ENCODE measurements around the gene CES3.
A peak's percentile ranks its signal among the peaks of the same experiment; 100 is the strongest.

The CES3 gene

GRCh38 chr16:66961065-66961744, at the start of gene CES3:
TSS of gene CES3 (plus strand) at chr16:66961266. CDS start at chr16:66961308, 42 bp downstream.
- Histone ChIP-seq H3K9me3 (ENCODE audit: insufficient read depth, low read length) (no peaks in the 10 kb centered on the region), H3K9ac (ENCODE audit: insufficient read length, low read depth) (peak within 1 kb of the TSS; percentile 53), H3K36me3 (ENCODE audit: insufficient read depth, insufficient read length, low read length) (no peaks in the 10 kb centered on the region), H3K4me3 (ENCODE audit: insufficient read length, low read depth) (peak within 1 kb of the TSS; percentile 48), H3K27me3 (ENCODE audit: insufficient read depth, insufficient read length) (peaks cover 4% of the 10 kb centered on the region), H3K4me1 (ENCODE audit: insufficient read depth, insufficient read length) (no peaks in the 10 kb centered on the region)
- peak; percentile 84 for DNase-seq (ENCODE audit: low read depth, low spot score)
- no peak for TF ChIP-seq SUZ12 (IDR thresholded peaks at IDR 0.05; ENCODE audit: extremely low read depth, insufficient read depth, insufficient read length)

- H3K36me3 ChIP-seq (ENCODE audit: insufficient read depth, insufficient read length, low read length), result no peaks in the 10 kb centered on the region
- no peak overlapping the region for H3K4me3 ChIP-seq (ENCODE audit: insufficient read length, low read depth)
- no peak for DNase-seq (ENCODE audit: low read depth, low spot score)
- peaks cover 6% of the 10 kb centered on the region for H3K27me3 ChIP-seq (ENCODE audit: insufficient read depth, insufficient read length)
- no peaks in the 10 kb centered on the region for H3K4me1 ChIP-seq (ENCODE audit: insufficient read depth, insufficient read length)
- no peak overlapping the region for H3K9ac ChIP-seq (ENCODE audit: insufficient read length, low read depth)
- no peaks in the 10 kb centered on the region for H3K9me3 ChIP-seq (ENCODE audit: insufficient read depth, low read length)
- TF ChIP-seq SUZ12 (IDR thresholded peaks at IDR 0.05; ENCODE audit: extremely low read depth, insufficient read depth, insufficient read length) (no peak), YY1 (IDR thresholded peaks at IDR 0.05; ENCODE audit: insufficient read depth, insufficient read length) (no peak), ZNF274 (IDR thresholded peaks at IDR 0.05; ENCODE audit: low read depth, low read length) (no peak)
Measured at GRCh38 chr16:66911801-66912200, 49.3 kb upstream of the CES3 start.

- no peak for DNase-seq (ENCODE audit: low read depth, low spot score)
- Histone ChIP-seq H3K9ac (ENCODE audit: insufficient read length, low read depth) (no peak overlapping the region), H3K27me3 (ENCODE audit: insufficient read depth, insufficient read length) (peaks cover 6% of the 10 kb centered on the region), H3K36me3 (ENCODE audit: insufficient read depth, insufficient read length, low read length) (no peaks in the 10 kb centered on the region), H3K9me3 (ENCODE audit: insufficient read depth, low read length) (no peaks in the 10 kb centered on the region), H3K4me3 (ENCODE audit: insufficient read length, low read depth) (no peak overlapping the region), H3K4me1 (ENCODE audit: insufficient read depth, insufficient read length) (no peaks in the 10 kb centered on the region)
- TF ChIP-seq ZNF274 (IDR thresholded peaks at IDR 0.05; ENCODE audit: low read depth, low read length) (no peak), YY1 (IDR thresholded peaks at IDR 0.05; ENCODE audit: insufficient read depth, insufficient read length) (no peak), SUZ12 (IDR thresholded peaks at IDR 0.05; ENCODE audit: extremely low read depth, insufficient read depth, insufficient read length) (no peak)
Measured at GRCh38 chr16:66913081-66913480, 48.0 kb upstream of the CES3 start.

- Histone ChIP-seq H3K9ac (ENCODE audit: insufficient read length, low read depth) (no peak overlapping the region), H3K27me3 (ENCODE audit: insufficient read depth, insufficient read length) (peaks cover 6% of the 10 kb centered on the region), H3K4me3 (ENCODE audit: insufficient read length, low read depth) (no peak overlapping the region), H3K36me3 (ENCODE audit: insufficient read depth, insufficient read length, low read length) (no peaks in the 10 kb centered on the region), H3K9me3 (ENCODE audit: insufficient read depth, low read length) (no peaks in the 10 kb centered on the region), H3K4me1 (ENCODE audit: insufficient read depth, insufficient read length) (peaks cover 1% of the 10 kb centered on the region)
- TF ChIP-seq SUZ12 (IDR thresholded peaks at IDR 0.05; ENCODE audit: extremely low read depth, insufficient read depth, insufficient read length) (no peak), YY1 (IDR thresholded peaks at IDR 0.05; ENCODE audit: insufficient read depth, insufficient read length) (no peak), ZNF274 (IDR thresholded peaks at IDR 0.05; ENCODE audit: low read depth, low read length) (no peak)
- no peak for DNase-seq (ENCODE audit: low read depth, low spot score)
Measured at GRCh38 chr16:66913711-66914110, 47.4 kb upstream of the CES3 start.

GRCh38 chr16:66914541-66914940, 46.5 kb upstream of the CES3 start:
- TF ChIP-seq ZNF274 (IDR thresholded peaks at IDR 0.05; ENCODE audit: low read depth, low read length) (no peak), YY1 (IDR thresholded peaks at IDR 0.05; ENCODE audit: insufficient read depth, insufficient read length) (no peak), SUZ12 (IDR thresholded peaks at IDR 0.05; ENCODE audit: extremely low read depth, insufficient read depth, insufficient read length) (no peak)
- H3K27me3 ChIP-seq (ENCODE audit: insufficient read depth, insufficient read length), result peaks cover 6% of the 10 kb centered on the region
- no peaks in the 10 kb centered on the region for H3K36me3 ChIP-seq (ENCODE audit: insufficient read depth, insufficient read length, low read length)
- H3K9me3 ChIP-seq (ENCODE audit: insufficient read depth, low read length), result no peaks in the 10 kb centered on the region
- DNase-seq (ENCODE audit: low read depth, low spot score), result no peak
- peaks cover 6% of the 10 kb centered on the region for H3K4me1 ChIP-seq (ENCODE audit: insufficient read depth, insufficient read length)
- H3K4me3 ChIP-seq (ENCODE audit: insufficient read length, low read depth), result no peak overlapping the region
- H3K9ac ChIP-seq (ENCODE audit: insufficient read length, low read depth), result no peak overlapping the region

GRCh38 chr16:66915041-66915440, 46.0 kb upstream of the CES3 start:
- H3K27me3 ChIP-seq (ENCODE audit: insufficient read depth, insufficient read length), result peaks cover 10% of the 10 kb centered on the region
- no peaks in the 10 kb centered on the region for H3K9me3 ChIP-seq (ENCODE audit: insufficient read depth, low read length)
- H3K36me3 ChIP-seq (ENCODE audit: insufficient read depth, insufficient read length, low read length), result no peaks in the 10 kb centered on the region
- H3K9ac ChIP-seq (ENCODE audit: insufficient read length, low read depth), result no peak overlapping the region
- H3K4me1 ChIP-seq (ENCODE audit: insufficient read depth, insufficient read length), result peaks cover 11% of the 10 kb centered on the region
- TF ChIP-seq ZNF274 (IDR thresholded peaks at IDR 0.05; ENCODE audit: low read depth, low read length), result no peak
- TF ChIP-seq YY1 (IDR thresholded peaks at IDR 0.05; ENCODE audit: insufficient read depth, insufficient read length), result no peak
- TF ChIP-seq SUZ12 (IDR thresholded peaks at IDR 0.05; ENCODE audit: extremely low read depth, insufficient read depth, insufficient read length), result no peak
- H3K4me3 ChIP-seq (ENCODE audit: insufficient read length, low read depth), result no peak overlapping the region
- DNase-seq (ENCODE audit: low read depth, low spot score), result no peak

GRCh38 chr16:66916518-66916917, 44.5 kb upstream of the CES3 start:
- Histone ChIP-seq H3K4me3 (ENCODE audit: insufficient read length, low read depth) (no peak overlapping the region), H3K9ac (ENCODE audit: insufficient read length, low read depth) (no peak overlapping the region), H3K4me1 (ENCODE audit: insufficient read depth, insufficient read length) (peaks cover 13% of the 10 kb centered on the region), H3K9me3 (ENCODE audit: insufficient read depth, low read length) (no peaks in the 10 kb centered on the region), H3K36me3 (ENCODE audit: insufficient read depth, insufficient read length, low read length) (no peaks in the 10 kb centered on the region), H3K27me3 (ENCODE audit: insufficient read depth, insufficient read length) (peaks cover 11% of the 10 kb centered on the region)
- no peak for DNase-seq (ENCODE audit: low read depth, low spot score)
- TF ChIP-seq ZNF274 (IDR thresholded peaks at IDR 0.05; ENCODE audit: low read depth, low read length) (no peak), YY1 (IDR thresholded peaks at IDR 0.05; ENCODE audit: insufficient read depth, insufficient read length) (no peak), SUZ12 (IDR thresholded peaks at IDR 0.05; ENCODE audit: extremely low read depth, insufficient read depth, insufficient read length) (no peak)
